Body of pancreas (tissue), 4 donors: ENCODE results near the gene BCAS4. TPM values are rescaled to one million over a fixed set of nuclear protein-coding genes. Genes with fewer than 3 reads are reported as not detected.

Experiments used
- ATAC-seq: fragments of 150-250 bp; one replicate; pipeline ENCODE4 v1.9.1; 2016
- DNase-seq, 4 donors: peaks; one replicate each; pipeline ENCODE4 v3.0.0-alpha.2; 2019
- H3K27ac ChIP-seq, 4 donors: fragments of 200-600 bp; sonication (generic); 1 replicate in 3 of 4; 2 replicates in 1 of 4; pipeline versions ENCODE4 v1.5.1 to v1.6.1; 2016 to 2019; ENCODE audit warnings: mild to moderate bottlenecking in 1 of 4, mixed read lengths in 1 of 4, moderate library complexity in 1 of 4
- H3K27me3 ChIP-seq, 2 donors: fragments of 200-600 bp; sonication (generic); one replicate each; pipeline ENCODE4 v1.6.0; 2016; ENCODE audit warnings: mild to moderate bottlenecking in 1 of 2
- H3K36me3 ChIP-seq, 2 donors: fragments of 200-600 bp; sonication (generic); replicated peaks in 1 of 2; 2 replicates each; pipeline ENCODE4 v1.5.1; 2016; ENCODE audit warnings: low read depth in 2 of 2; ENCODE audit not compliant: insufficient read depth in 1 of 2
- H3K4me1 ChIP-seq: fragments of 200-600 bp; sonication (generic); one replicate; pipeline ENCODE4 v1.6.0; 2016
- H3K4me3 ChIP-seq, 2 donors: fragments of 200-600 bp; sonication (generic); 1 replicate in 1 of 2; 2 replicates in 1 of 2; pipeline ENCODE4 v1.5.1; 2016 to 2019
- H3K9me3 ChIP-seq, 3 donors: fragments of 200-600 bp; sonication (generic); 1 replicate in 2 of 3; 2 replicates in 1 of 3; pipeline ENCODE4 v1.5.1; 2016
- CTCF ChIP-seq, 7 experiments: fragments of 450-650 bp in 4 of 7; fragments of 200-600 bp in 3 of 7; sonication (generic) in 3 of 7; IDR thresholded peaks; one replicate each; pipeline ENCODE4 v1.5.1; 2016 to 2019; ENCODE audit warnings: antibody characterized with exemption in 7 of 7
- POLR2A ChIP-seq, 3 donors: fragments of 450-650 bp; IDR thresholded peaks; one replicate each; pipeline ENCODE4 v1.6.1; 2016; ENCODE audit warnings: antibody characterized with exemption in 3 of 3, mild to moderate bottlenecking in 2 of 3
- WGBS, 2 donors: methylation state at CpG; one replicate each; pipeline ENCODE4 v1.1.5; 2017; 5-methylcytosine and 5-hydroxymethylcytosine counted together
- intact Hi-C: fragments of 100-400 bp; cut with DNase I; formaldehyde crosslinking; loops from one replicate; pipeline ENCODE4 v1.15.1; 2023
- total RNA-seq, 2 donors: library from RNA; depleted of rRNA; stranded (reverse); fragments of >200 nt; gene quantifications; one replicate each; pipeline ENCODE4 v1.1.0, GENCODE V29; 2016

BCAS4 gene
- total RNA-seq, 2 donors from 2014 or later, result under 0.01 to 2.3 TPM

GRCh38 chr20:50867805-50868204 is 72.9 kb downstream of the BCAS4 start:
- WGBS, 2 donors, result 82 to 85% methylated on average over 6 of the region's 6 CpGs
- no peak overlapping the region for H3K27ac ChIP-seq
- DNase-seq, result no peak
- no peak overlapping the region for H3K4me3 ChIP-seq
- intact Hi-C loops, result no loop called here
- TF ChIP-seq CTCF (IDR thresholded peaks at IDR 0.05) (no peak), POLR2A (IDR thresholded peaks at IDR 0.05) (no peak)
- no peak for ATAC-seq
- H3K9me3 ChIP-seq, result no peaks in the 10 kb centered on the region
- H3K27me3 ChIP-seq, result no peaks in the 10 kb centered on the region
- no peaks in the 10 kb centered on the region for H3K4me1 ChIP-seq
- no peaks in the 10 kb centered on the region for H3K36me3 ChIP-seq

- Histone ChIP-seq H3K27me3 (no peaks in the 10 kb centered on the region), H3K4me1 (no peaks in the 10 kb centered on the region), H3K9me3 (no peaks in the 10 kb centered on the region), H3K36me3 (no peaks in the 10 kb centered on the region), H3K27ac (no peak overlapping the region), H3K4me3 (no peak overlapping the region)
- peak in 1 of 4 donors; percentile 33 for DNase-seq
- intact Hi-C loops, result no loop called here
- 78 to 83% methylated on average over 10 to 11 of the region's 11 CpGs for WGBS, 2 donors
- ATAC-seq, result no peak
- TF ChIP-seq POLR2A (IDR thresholded peaks at IDR 0.05), result no peak
- TF ChIP-seq CTCF (IDR thresholded peaks at IDR 0.05), result no peak
These were observed 73.9 kb downstream of the BCAS4 start for GRCh38 chr20:50868509-50869495.

GRCh38 chr20:50870561-50871161 is 75.8 kb downstream of the BCAS4 start:
- H3K4me3 ChIP-seq, result no peak overlapping the region
- no peaks in the 10 kb centered on the region for H3K36me3 ChIP-seq
- H3K9me3 ChIP-seq, result no peaks in the 10 kb centered on the region
- no peak overlapping the region for H3K27ac ChIP-seq
- H3K4me1 ChIP-seq, result no peaks in the 10 kb centered on the region
- ATAC-seq, result no peak
- TF ChIP-seq POLR2A (IDR thresholded peaks at IDR 0.05), result no peak
- no peak for TF ChIP-seq CTCF (IDR thresholded peaks at IDR 0.05)
- no peak for DNase-seq
- intact Hi-C loops, result no loop called here
- 75 to 79% methylated on average over 6 to 19 of the region's 19 CpGs for WGBS, 2 donors
- H3K27me3 ChIP-seq, result no peaks in the 10 kb centered on the region

GRCh38 chr20:50872560-50873425 is 77.9 kb downstream of the BCAS4 start:
- 81 to 84% methylated on average over 15 to 16 of the region's 16 CpGs for WGBS, 2 donors
- Histone ChIP-seq H3K4me3 (no peak overlapping the region), H3K27ac (no peak overlapping the region), H3K27me3 (no peaks in the 10 kb centered on the region), H3K9me3 (no peaks in the 10 kb centered on the region), H3K4me1 (no peaks in the 10 kb centered on the region), H3K36me3 (no peaks in the 10 kb centered on the region)
- DNase-seq (no peak), ATAC-seq (no peak)
- TF ChIP-seq POLR2A (IDR thresholded peaks at IDR 0.05) (no peak), CTCF (IDR thresholded peaks at IDR 0.05) (no peak)
- intact Hi-C loops, result no loop called here
